Panc1 (cell line): ENCODE measurements around the gene CRIP2. TPM values are rescaled to one million over a fixed set of nuclear protein-coding genes. Genes with fewer than 3 reads are reported as not detected.

Source experiments
- ATAC-seq: fragments of 200-7000 bp; cut with Tn5 transposase; 2 replicates; pipeline ENCODE4 v1.9.1; 2020; ENCODE audit warnings: mild to moderate bottlenecking, moderate library complexity
- BruUV-seq: library from RNA; stranded (reverse); fragments of 400-500 nt; replicated peaks from 2 replicates; lab custom pipeline; 2021; lab: Mats Ljungman, UMichigan
- CTCF ChIA-PET: fragments of 300-600 bp; sonication (Branson Sonifier 250); formaldehyde crosslinking; loops from one replicate; lab custom pipeline; 2022; ENCODE audit warnings: antibody characterized with exemption; lab: Charles Lee
- POLR2A ChIA-PET: fragments of 300-600 bp; sonication (Branson Sonifier 250); formaldehyde crosslinking; loops from one replicate; lab custom pipeline; 2022; ENCODE audit warnings: antibody characterized with exemption; lab: Charles Lee
- DNase-seq: peaks from one replicate; pipeline ENCODE4 v3.0.0-alpha.2; 2010; ENCODE audit warnings: low read depth, low spot score
- H3K27ac ChIP-seq: 2 replicates; pipeline ENCODE4 v1.5.1; 2011; ENCODE audit warnings: mild to moderate bottlenecking, low read length, inconsistent platforms
- H3K27me3 ChIP-seq: fragments of 200-500 bp; sonication (Bioruptor generic); 2 replicates; pipeline ENCODE4 v1.6.0; 2014; ENCODE audit warnings: low read length, inconsistent platforms; ENCODE audit not compliant: control insufficient read depth, insufficient read depth
- H3K36me3 ChIP-seq: fragments of 200-500 bp; sonication (Bioruptor generic); 2 replicates; pipeline ENCODE4 v1.5.1; 2014; ENCODE audit warnings: inconsistent platforms, mild to moderate bottlenecking, low read length, moderate library complexity; ENCODE audit not compliant: control insufficient read depth, insufficient read depth
- H3K4me1 ChIP-seq: 2 replicates; pipeline ENCODE4 v1.5.1; 2011; ENCODE audit warnings: inconsistent platforms, mild to moderate bottlenecking, low read length, moderate library complexity; ENCODE audit not compliant: control insufficient read depth, insufficient read depth
- H3K4me3 ChIP-seq, 2 experiments: 2 replicates each; pipeline ENCODE4 v1.5.1; 2011 to 2012; ENCODE audit warnings: low read depth in 2 of 2, low read length in 2 of 2, mild to moderate bottlenecking in 2 of 2, inconsistent platforms in 1 of 2, moderate library complexity in 1 of 2
- H3K9me3 ChIP-seq: fragments of 200-500 bp; sonication (Bioruptor generic); 2 replicates; pipeline ENCODE4 v1.5.1; 2014; ENCODE audit warnings: low read depth, mild to moderate bottlenecking, inconsistent platforms, low read length, moderate library complexity; ENCODE audit not compliant: control insufficient read depth, insufficient read depth
- CTCF ChIP-seq: fragments of 450-650 bp; IDR thresholded peaks from 2 replicates; pipeline ENCODE4 v1.5.1; 2017; ENCODE audit warnings: mild to moderate bottlenecking
- POLR2AphosphoS5 ChIP-seq: IDR thresholded peaks from 2 replicates; pipeline ENCODE4 v1.6.1; 2012; ENCODE audit warnings: mild to moderate bottlenecking, low read depth, low read length, moderate library complexity
- REST ChIP-seq, 2 experiments: IDR thresholded peaks; 2 replicates each; pipeline ENCODE4 v1.6.1; 2011 to 2012; ENCODE audit warnings: low read depth in 2 of 2, control low read depth in 1 of 2, low read length in 1 of 2, mild to moderate bottlenecking in 1 of 2, moderate library complexity in 1 of 2; ENCODE audit not compliant: insufficient read depth in 1 of 2
- SIN3A ChIP-seq: IDR thresholded peaks from 2 replicates; pipeline ENCODE4 v1.6.1; 2012; ENCODE audit warnings: low read depth, mild to moderate bottlenecking, low read length, moderate library complexity, borderline replicate concordance; ENCODE audit not compliant: insufficient read depth
- TCF7L2 ChIP-seq: IDR thresholded peaks from 2 replicates; pipeline ENCODE4 v1.6.1; 2011; ENCODE audit warnings: mild to moderate bottlenecking, low read depth, low read length, inconsistent platforms
- in situ Hi-C: cut with HindIII; loops from 2 replicates; pipeline ENCODE4 v1.10.0; 2016; ENCODE audit warnings: low sequenced_read_pairs, low pct_unique_long_range_greater_than_20kb
- intact Hi-C: fragments of 100-400 bp; cut with micrococcal nuclease; formaldehyde crosslinking; loops from one replicate; pipeline ENCODE4 v1.10.0; 2022; ENCODE audit not compliant: unreplicated experiment
- total RNA-seq: library from RNA; stranded (reverse); gene quantifications from one replicate; pipeline ENCODE4 v1.2.1, GENCODE V29; 2021; ENCODE audit not compliant: unreplicated experiment

Gene CRIP2
- total RNA-seq, 1 experiment from 2014 or later = 280 TPM

- BruUV-seq = no TSS peak
- Histone ChIP-seq H3K9me3 (no peaks in the 10 kb centered on the region), H3K36me3 (no peaks in the 10 kb centered on the region), H3K27me3 (no peaks in the 10 kb centered on the region), H3K4me3 (no peak overlapping the region), H3K27ac (no peak overlapping the region), H3K4me1 (no peaks in the 10 kb centered on the region)
- CTCF ChIA-PET = no interaction called here
- intact Hi-C loops = no loop called here
- in situ Hi-C loops = no loop called here
- DNase-seq (no peak), ATAC-seq (no peak)
- TF ChIP-seq SIN3A (no peak), REST (IDR thresholded peaks at IDR 0.05; ENCODE audit: insufficient read depth in 1 of 2, low read depth in 2 of 2, low read length in 1 of 2) (no peak), CTCF (no peak), POLR2AphosphoS5 (no peak), TCF7L2 (no peak)
- POLR2A ChIA-PET = no interaction called here
These were observed 32.6 kb downstream of the CRIP2 start for GRCh38 chr14:105507247-105507646.

- in situ Hi-C loops (no loop called here), intact Hi-C loops (no loop called here)
- Histone ChIP-seq H3K27ac (no peak overlapping the region), H3K9me3 (no peaks in the 10 kb centered on the region), H3K36me3 (no peaks in the 10 kb centered on the region), H3K4me3 (no peak overlapping the region), H3K27me3 (no peaks in the 10 kb centered on the region), H3K4me1 (no peaks in the 10 kb centered on the region)
- no TSS peak for BruUV-seq
- CTCF ChIA-PET = no interaction called here
- POLR2A ChIA-PET = no interaction called here
- no peak for DNase-seq
- TF ChIP-seq CTCF (no peak), REST (IDR thresholded peaks at IDR 0.05; ENCODE audit: insufficient read depth in 1 of 2, low read depth in 2 of 2, low read length in 1 of 2) (no peak), POLR2AphosphoS5 (no peak), SIN3A (no peak), TCF7L2 (no peak)
- ATAC-seq = no peak
These were observed 33.4 kb downstream of the CRIP2 start for GRCh38 chr14:105508069-105508468.
